A549 (cell line): ENCODE results near the gene MPP2. TPM values are rescaled to one million over a fixed set of nuclear protein-coding genes. Genes with fewer than 3 reads are reported as not detected.

ENCODE experiments used
- ATAC-seq, 2 experiments: fragments of 200-7000 bp in 1 of 2; fragments of >200 bp in 1 of 2; cut with Nextera tagmentation in 1 of 2; cut with Tn5 transposase in 1 of 2; 3 replicates each; pipeline versions ENCODE4 v1.8.0 to v1.9.1; 2018 to 2020; ENCODE audit warnings: mild to moderate bottlenecking in 1 of 2, moderate library complexity in 1 of 2
- CTCF ChIA-PET: fragments of 300-600 bp; sonication (Branson Sonifier 250); formaldehyde crosslinking; extraction: SDS; loops from one replicate; lab custom pipeline; 2021; ENCODE audit warnings: antibody characterized with exemption, inconsistent platforms; lab: Yijun Ruan, JAX
- POLR2A ChIA-PET: fragments of 350-600 bp; formaldehyde crosslinking; extraction: SDS; loops from one replicate; lab custom pipeline; 2021; ENCODE audit warnings: antibody characterized with exemption, inconsistent platforms; lab: Yijun Ruan, JAX
- DNase-seq, 2 experiments: peaks; one replicate each; pipeline versions ENCODE4 v3.0.0 to v3.0.0-alpha.2; 2011 to 2016; ENCODE audit warnings: low read depth in 1 of 2, low spot score in 1 of 2
- FAIRE-seq: peaks from 2 replicates; lab custom pipeline; 2011; peaks lifted over from hg19 to GRCh38; lab: Jason Lieb, UNC
- H3K27ac ChIP-seq, 2 experiments: fragments of >200 bp; sonication (Bioruptor Twin); formaldehyde crosslinking; 3 replicates each; pipeline ENCODE4 v1.5.1; 2016 to 2017
- H3K4me1 ChIP-seq: fragments of >200 bp; sonication (Bioruptor Twin); formaldehyde crosslinking; 3 replicates; pipeline ENCODE4 v1.6.1; 2016
- H3K4me2 ChIP-seq: fragments of >200 bp; sonication (Bioruptor Twin); formaldehyde crosslinking; 3 replicates; pipeline ENCODE4 v1.6.1; 2016
- H3K4me3 ChIP-seq: fragments of >200 bp; sonication (Bioruptor Twin); formaldehyde crosslinking; 3 replicates; pipeline ENCODE4 v1.5.1; 2016
- H3K9me3 ChIP-seq: fragments of >200 bp; sonication (Bioruptor Twin); formaldehyde crosslinking; 3 replicates; pipeline ENCODE4 v1.6.1; 2016
- ATOH8 ChIP-seq: fragments of 250-450 bp; sonication (Bioruptor Pico); IDR thresholded peaks from 2 replicates; pipeline ENCODE4 v1.5.0; 2020; ENCODE audit warnings: low read depth, mild to moderate bottlenecking, moderate library complexity
- BCL3 ChIP-seq: fragments of >200 bp; sonication (Bioruptor Twin); formaldehyde crosslinking; IDR thresholded peaks from 3 replicates; pipeline ENCODE4 v1.6.1; 2016
- BHLHE40 ChIP-seq: IDR thresholded peaks from 2 replicates; pipeline ENCODE4 v1.6.1; 2012; ENCODE audit warnings: low read depth, low read length, inconsistent platforms
- CBX8 ChIP-seq: fragments of 200-600 bp; sonication (generic); IDR thresholded peaks from 2 replicates; pipeline ENCODE4 v1.6.1; 2016
- CEBPB ChIP-seq, 2 experiments: fragments of >200 bp in 1 of 2; sonication (Bioruptor Twin) in 1 of 2; formaldehyde crosslinking in 1 of 2; IDR thresholded peaks; 2 replicates each; pipeline ENCODE4 v1.6.1; 2012 to 2016
- CHD2 ChIP-seq: fragments of 150-350 bp; IDR thresholded peaks from 2 replicates; pipeline ENCODE4 v1.6.1; 2014; ENCODE audit warnings: low read length; ENCODE audit not compliant: partially characterized antibody
- CHD4 ChIP-seq: fragments of 200-600 bp; sonication (generic); IDR thresholded peaks from 2 replicates; pipeline ENCODE4 v1.6.1; 2016; ENCODE audit warnings: antibody characterized with exemption, mild to moderate bottlenecking, borderline replicate concordance
- EHF ChIP-seq: fragments of 250-450 bp; sonication (Bioruptor Pico); IDR thresholded peaks from 2 replicates; pipeline ENCODE4 v1.5.0; 2020; ENCODE audit warnings: mild to moderate bottlenecking
- EP300 ChIP-seq, 2 experiments: fragments of >200 bp; sonication (Bioruptor Twin); formaldehyde crosslinking; IDR thresholded peaks; 2 replicates in 1 of 2; 3 replicates in 1 of 2; pipeline ENCODE4 v1.6.1; 2016 to 2017
- FOSB ChIP-seq: fragments of 250-450 bp; sonication (Bioruptor Pico); IDR thresholded peaks from 2 replicates; pipeline ENCODE4 v1.5.0; 2020; ENCODE audit warnings: mild to moderate bottlenecking, moderate library complexity
- FOSL2 ChIP-seq, 2 experiments: fragments of 450-650 bp in 1 of 2; fragments of >200 bp in 1 of 2; sonication (Bioruptor Twin) in 1 of 2; formaldehyde crosslinking; IDR thresholded peaks; 2 replicates each; pipeline versions ENCODE4 v1.5.0 to v1.6.1; 2016 to 2020; ENCODE audit warnings: mild to moderate bottlenecking in 1 of 2, moderate library complexity in 1 of 2
- FOXS1 ChIP-seq: fragments of 250-450 bp; sonication (Bioruptor Pico); IDR thresholded peaks from 2 replicates; pipeline ENCODE4 v1.5.0; 2020; ENCODE audit warnings: mild to moderate bottlenecking, moderate library complexity
- HDAC2 ChIP-seq: fragments of 200-600 bp; sonication (generic); IDR thresholded peaks from 2 replicates; pipeline ENCODE4 v1.6.1; 2016
- HEYL ChIP-seq: fragments of 250-450 bp; sonication (Bioruptor Pico); IDR thresholded peaks from 2 replicates; pipeline ENCODE4 v1.8.0; 2021; ENCODE audit warnings: mild to moderate bottlenecking, moderate library complexity
- HOXA7 ChIP-seq: fragments of 250-450 bp; sonication (Bioruptor Pico); IDR thresholded peaks from 2 replicates; pipeline ENCODE4 v1.5.0; 2020; ENCODE audit warnings: mild to moderate bottlenecking, moderate library complexity
- HOXB13 ChIP-seq: fragments of 250-450 bp; sonication (Bioruptor Pico); IDR thresholded peaks from 2 replicates; pipeline ENCODE4 v1.5.0; 2020; ENCODE audit warnings: low read depth, mild to moderate bottlenecking, moderate library complexity
- KDM5A ChIP-seq: fragments of 200-600 bp; sonication (generic); IDR thresholded peaks from 2 replicates; pipeline ENCODE4 v1.6.1; 2016; ENCODE audit warnings: antibody characterized with exemption, mild to moderate bottlenecking
- MAFK ChIP-seq: fragments of 450-650 bp; IDR thresholded peaks from 2 replicates; pipeline ENCODE4 v1.6.1; 2014; ENCODE audit not compliant: partially characterized antibody
- MAZ ChIP-seq: fragments of 150-350 bp; IDR thresholded peaks from 2 replicates; pipeline ENCODE4 v1.6.1; 2014; ENCODE audit warnings: antibody characterized with exemption, low read depth, low read length, borderline replicate concordance
- MYC ChIP-seq: IDR thresholded peaks from 2 replicates; pipeline ENCODE4 v1.6.1; 2012; ENCODE audit warnings: mild to moderate bottlenecking, inconsistent platforms, low read length, improper control_type of control experiment, borderline replicate concordance
- NFE2L2 ChIP-seq: fragments of 150-350 bp; conservative IDR thresholded peaks from 2 replicates; pipeline ENCODE4 v1.6.1; 2014; ENCODE audit warnings: low read length
- NPAS2 ChIP-seq: fragments of 250-450 bp; sonication (Bioruptor Pico); IDR thresholded peaks from 2 replicates; pipeline ENCODE4 v1.8.0; 2022; ENCODE audit warnings: mild to moderate bottlenecking, moderate library complexity, borderline replicate concordance
- NR3C1 ChIP-seq: fragments of >200 bp; sonication (Bioruptor Twin); formaldehyde crosslinking; IDR thresholded peaks from 3 replicates; pipeline ENCODE4 v1.6.1; 2017
- POLR2AphosphoS2 ChIP-seq: conservative IDR thresholded peaks from 2 replicates; pipeline ENCODE4 v1.6.1; 2012; ENCODE audit warnings: low read length, improper control_type of control experiment, inconsistent platforms
- RCOR1 ChIP-seq: fragments of 150-350 bp; IDR thresholded peaks from 2 replicates; pipeline ENCODE4 v1.6.1; 2014; ENCODE audit warnings: antibody characterized with exemption, low read length, low read depth
- SMC3 ChIP-seq: fragments of >200 bp; sonication (Bioruptor Twin); formaldehyde crosslinking; IDR thresholded peaks from 3 replicates; pipeline ENCODE4 v1.6.1; 2018; ENCODE audit warnings: inconsistent platforms
- TP53 ChIP-seq: fragments of 250-450 bp; sonication (Bioruptor Pico); IDR thresholded peaks from 2 replicates; pipeline ENCODE4 v1.5.0; 2021; ENCODE audit warnings: mild to moderate bottlenecking, moderate library complexity
- USF2 ChIP-seq: fragments of 450-650 bp; IDR thresholded peaks from 2 replicates; pipeline ENCODE4 v1.6.1; 2014; ENCODE audit warnings: antibody characterized with exemption
- ZSCAN20 ChIP-seq: fragments of 250-450 bp; sonication (Bioruptor Pico); IDR thresholded peaks from 2 replicates; pipeline ENCODE4 v1.8.0; 2022; ENCODE audit warnings: mild to moderate bottlenecking, moderate library complexity
- WGBS: methylation state at CpG from one replicate; pipeline ENCODE4 v1.1.6; 2017; ENCODE audit errors: missing lambda C conversion rate; 5-methylcytosine and 5-hydroxymethylcytosine counted together
- polyA plus RNA-seq, 4 experiments: library from polyadenylated mRNA; depleted of rRNA in 3 of 4; stranded (reverse); fragments of >200 nt; fragmentation: RNase III in 1 of 4; extraction: RNeasy Plus Mini Kit Qiagen cat#74134 plus additional on column Dnase treatment in 1 of 4; gene quantifications; 2 replicates in 3 of 4; 3 replicates in 1 of 4; pipeline ENCODE4 v1.2.3, GENCODE V29; 2011 to 2017
- TF ChIP-seq, protein P1 (sequence below): fragments of >200 bp; sonication (Bioruptor Twin); formaldehyde crosslinking; IDR thresholded peaks from 3 replicates; pipeline ENCODE4 v1.5.1; 2016

Gene MPP2
- polyA plus RNA-seq, 2 of the 4 experiments (the other 2 are of a cell fraction), result 3.8 to 4.2 TPM

DNA sequence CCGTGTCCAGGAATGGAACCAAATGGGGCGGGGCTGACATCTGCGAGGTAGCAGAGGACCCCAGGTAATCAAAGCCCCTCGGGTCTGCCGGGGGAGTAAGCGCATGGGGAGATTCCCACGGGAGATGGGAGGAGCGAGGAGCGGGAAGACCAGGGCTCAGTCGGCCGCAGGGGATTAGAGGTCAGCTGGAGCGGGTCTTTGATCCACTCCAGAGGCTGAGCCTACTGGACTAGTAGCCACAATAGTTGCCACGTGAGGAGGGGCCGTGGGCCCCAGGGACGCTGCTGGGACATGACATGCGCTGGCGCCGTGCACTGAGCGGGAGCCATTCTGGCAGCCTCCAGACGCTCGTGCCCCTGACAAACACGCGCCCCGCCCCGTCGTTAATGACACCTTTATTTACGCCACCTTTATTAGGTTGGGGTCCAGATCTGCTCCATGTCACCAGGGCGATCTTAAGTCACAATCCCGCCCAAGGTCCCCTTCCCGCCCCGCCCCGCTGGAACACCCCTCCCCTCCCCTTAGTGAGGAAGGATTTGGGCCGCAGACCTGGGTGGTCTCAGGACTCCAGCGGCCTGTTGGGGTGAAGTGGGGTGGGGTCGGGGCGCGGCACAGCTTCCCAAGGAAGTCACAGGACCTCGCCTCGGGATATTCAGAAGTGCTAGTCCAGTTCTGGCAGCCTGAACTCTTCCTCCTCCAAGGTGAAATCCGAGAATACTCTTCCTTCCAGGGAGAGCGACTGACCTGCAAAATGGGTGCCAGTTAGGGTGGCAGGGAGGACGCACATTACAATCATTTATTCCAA lies 19.9 kb upstream of the MPP2 start:
- peaks cover 14% of the 10 kb centered on the region for H3K4me1 ChIP-seq
- H3K4me3 ChIP-seq, result no peak overlapping the region
- ChIA-PET CTCF (interaction anchor here (0.7 to 9.5 kb wide), 7 partner anchors 12 to 68 kb away, joined by 3 to 94 read pairs (median 28); partner anchors contain the start of gene MPP2), POLR2A (no interaction called here)
- 68% methylated on average over 34 of the region's 42 CpGs for WGBS
- H3K9me3 ChIP-seq, result no peaks in the 10 kb centered on the region
- no peak overlapping the region for H3K27ac ChIP-seq
- TF ChIP-seq FOSL2 (IDR thresholded peaks at IDR 0.05) (no peak), FOSL2 (CRISPR knock-in tag; IDR thresholded peaks at IDR 0.05) (no peak), NR3C1 (no peak), BHLHE40 (no peak), HOXB13 (no peak), RCOR1 (no peak), EP300 (IDR thresholded peaks at IDR 0.05) (no peak), NPAS2 (CRISPR knock-in tag) (no peak), ATOH8 (CRISPR knock-in tag) (no peak), EHF (no peak), MAFK (no peak), SMC3 (no peak), HOXA7 (CRISPR knock-in tag) (no peak)
- TF ChIP-seq, protein P1, sequence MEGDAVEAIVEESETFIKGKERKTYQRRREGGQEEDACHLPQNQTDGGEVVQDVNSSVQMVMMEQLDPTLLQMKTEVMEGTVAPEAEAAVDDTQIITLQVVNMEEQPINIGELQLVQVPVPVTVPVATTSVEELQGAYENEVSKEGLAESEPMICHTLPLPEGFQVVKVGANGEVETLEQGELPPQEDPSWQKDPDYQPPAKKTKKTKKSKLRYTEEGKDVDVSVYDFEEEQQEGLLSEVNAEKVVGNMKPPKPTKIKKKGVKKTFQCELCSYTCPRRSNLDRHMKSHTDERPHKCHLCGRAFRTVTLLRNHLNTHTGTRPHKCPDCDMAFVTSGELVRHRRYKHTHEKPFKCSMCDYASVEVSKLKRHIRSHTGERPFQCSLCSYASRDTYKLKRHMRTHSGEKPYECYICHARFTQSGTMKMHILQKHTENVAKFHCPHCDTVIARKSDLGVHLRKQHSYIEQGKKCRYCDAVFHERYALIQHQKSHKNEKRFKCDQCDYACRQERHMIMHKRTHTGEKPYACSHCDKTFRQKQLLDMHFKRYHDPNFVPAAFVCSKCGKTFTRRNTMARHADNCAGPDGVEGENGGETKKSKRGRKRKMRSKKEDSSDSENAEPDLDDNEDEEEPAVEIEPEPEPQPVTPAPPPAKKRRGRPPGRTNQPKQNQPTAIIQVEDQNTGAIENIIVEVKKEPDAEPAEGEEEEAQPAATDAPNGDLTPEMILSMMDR, result no peak
- no peak for FAIRE-seq
- no peak overlapping the region for H3K4me2 ChIP-seq
- no peak for ATAC-seq
- no peak for DNase-seq

DNA sequence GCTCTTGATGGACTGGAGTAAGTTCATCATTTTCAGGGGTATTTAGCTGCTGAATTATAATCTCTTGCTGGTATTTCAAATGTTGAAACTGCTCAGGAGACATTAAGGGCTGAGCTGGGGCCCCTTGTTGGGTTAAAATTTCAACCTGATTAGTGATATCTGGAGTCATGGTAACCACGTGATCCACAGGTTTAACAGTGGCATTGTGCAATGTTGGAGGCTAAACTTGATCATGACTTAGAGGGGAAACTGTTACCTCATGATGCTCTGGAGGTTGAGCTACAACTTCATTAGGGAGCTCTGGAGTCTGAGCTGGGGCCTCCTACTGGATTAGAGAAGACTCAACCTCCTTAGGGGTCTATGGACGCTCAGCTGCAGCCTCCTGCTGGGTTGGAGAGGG lies 17.2 kb upstream of the MPP2 start:
- WGBS, result 14% methylated on average over 2 of the region's 2 CpGs
- H3K4me3 ChIP-seq, result no peak overlapping the region
- H3K27ac ChIP-seq, result no peak overlapping the region
- no peaks in the 10 kb centered on the region for H3K9me3 ChIP-seq
- no peak for FAIRE-seq
- ChIA-PET POLR2A (no interaction called here), CTCF (interaction anchor here (0.6 to 9.5 kb wide), 8 partner anchors 9 to 132 kb away, joined by 3 to 94 read pairs (median 26); partner anchors contain the start of genes MPP2 and PYY)
- ATAC-seq, result no peak
- TF ChIP-seq NFE2L2 (no peak), NR3C1 (no peak), MYC (no peak), FOSB (CRISPR knock-in tag) (no peak), FOXS1 (CRISPR knock-in tag) (no peak), USF2 (peak; percentile 35; the same call in 1 of the 2 replicates)
- no peak for DNase-seq
- no peak overlapping the region for H3K4me2 ChIP-seq
- H3K4me1 ChIP-seq, result no peaks in the 10 kb centered on the region

DNA sequence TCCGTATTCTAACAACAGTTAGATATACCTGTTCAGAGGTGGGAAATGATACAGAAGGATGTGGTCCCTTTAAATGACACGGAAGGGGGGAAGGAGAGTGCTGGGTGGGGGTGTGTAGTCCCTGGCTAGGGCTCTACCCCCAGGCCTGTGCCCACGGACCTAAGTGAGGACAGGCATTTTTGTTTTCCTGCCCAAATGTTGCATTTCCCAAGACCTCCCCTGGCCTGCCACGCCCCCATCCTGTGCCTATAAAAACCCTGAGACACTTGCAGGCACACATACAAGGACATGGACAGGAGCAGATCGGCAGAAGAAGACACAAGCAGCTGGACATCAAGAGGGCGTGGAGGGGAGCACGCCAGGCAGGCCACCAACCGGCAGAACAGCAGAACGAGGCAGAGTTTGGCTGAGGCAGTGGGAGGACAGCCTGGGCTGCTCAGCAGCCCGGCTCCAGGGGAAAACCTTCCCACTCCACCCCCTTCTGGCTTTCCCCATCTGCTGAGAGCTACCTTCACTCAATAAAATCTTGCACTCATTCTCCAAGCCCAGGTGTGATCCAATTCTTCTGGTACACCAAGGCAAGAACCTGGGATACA lies 13.3 kb upstream of the MPP2 start:
- Histone ChIP-seq H3K4me3 (no peak overlapping the region), H3K27ac (no peak overlapping the region), H3K9me3 (no peaks in the 10 kb centered on the region), H3K4me1 (no peaks in the 10 kb centered on the region), H3K4me2 (no peak overlapping the region)
- ChIA-PET POLR2A (no interaction called here), CTCF (interaction anchor here (0.7 to 9.5 kb wide), 5 partner anchors 11 to 42 kb away, joined by 3 to 94 read pairs (median 13); partner anchors contain the start of genes MPP2 and PPY)
- DNase-seq (no peak), FAIRE-seq (no peak), ATAC-seq (no peak)
- WGBS, result 53% methylated on average over 10 of the region's 10 CpGs
- TF ChIP-seq HOXA7 (CRISPR knock-in tag), result no peak
- TF ChIP-seq HDAC2, result no peak
- no peak for TF ChIP-seq CHD2
- TF ChIP-seq ZSCAN20 (CRISPR knock-in tag), result no peak
- no peak for TF ChIP-seq CBX8
- TF ChIP-seq MYC, result no peak
- no peak for TF ChIP-seq NPAS2 (CRISPR knock-in tag)
- TF ChIP-seq NR3C1, result no peak
- no peak for TF ChIP-seq MAZ
- no peak for TF ChIP-seq KDM5A
- TF ChIP-seq BCL3, result no peak
- no peak for TF ChIP-seq CEBPB (IDR thresholded peaks at IDR 0.05)
- TF ChIP-seq HEYL (CRISPR knock-in tag), result no peak
- no peak for TF ChIP-seq POLR2AphosphoS2
- TF ChIP-seq CHD4, result no peak
- TF ChIP-seq TP53 (CRISPR knock-in tag), result no peak
